Endothelial cell (in vitro differentiated cells): Measurements from ENCODE around the gene GPR173. TPM values are rescaled to one million over a fixed set of nuclear protein-coding genes. Genes with fewer than 3 reads are reported as not detected.

Experiments used
- DNase-seq: peaks from one replicate; pipeline ENCODE4 v3.0.0; 2021; ENCODE audit warnings: low spot score
- H3K27ac Mint-ChIP-seq: one replicate; pipeline ENCODE4 v1.8.0; 2021; ENCODE audit warnings: mixed read lengths, inconsistent platforms; ENCODE audit not compliant: unreplicated experiment
- H3K27me3 Mint-ChIP-seq: one replicate; pipeline ENCODE4 v1.8.0; 2021; ENCODE audit warnings: mild to moderate bottlenecking, moderate library complexity, mixed read lengths, inconsistent platforms; ENCODE audit not compliant: unreplicated experiment
- H3K36me3 Mint-ChIP-seq: one replicate; pipeline ENCODE4 v1.8.0; 2021; ENCODE audit warnings: mild to moderate bottlenecking, low read depth, mixed read lengths, inconsistent platforms; ENCODE audit not compliant: unreplicated experiment
- H3K4me1 Mint-ChIP-seq: one replicate; pipeline ENCODE4 v1.8.0; 2021; ENCODE audit warnings: mild to moderate bottlenecking, mixed read lengths, inconsistent platforms; ENCODE audit not compliant: unreplicated experiment
- H3K4me3 Mint-ChIP-seq: one replicate; pipeline ENCODE4 v1.8.0; 2021; ENCODE audit warnings: mild to moderate bottlenecking, mixed read lengths, inconsistent platforms; ENCODE audit not compliant: unreplicated experiment
- H3K9me3 Mint-ChIP-seq: one replicate; pipeline ENCODE4 v1.8.0; 2021; ENCODE audit warnings: mixed read lengths, inconsistent platforms; ENCODE audit not compliant: unreplicated experiment
- total RNA-seq: library from RNA; stranded (reverse); fragmentation: NEBNext Ultra II Directional; extraction: Animal tissue kit (Norgen Biotek cat#: 25700); gene quantifications from one replicate; pipeline ENCODE4 v1.2.1, GENCODE V29; 2021; ENCODE audit not compliant: unreplicated experiment
- TF ChIP-seq, protein P1 (sequence below): fragments of 200-600 bp; sonication (generic); IDR thresholded peaks from one replicate; pipeline ENCODE4 v1.5.0; 2021; ENCODE audit warnings: antibody characterized with exemption; ENCODE audit not compliant: unreplicated experiment

Gene GPR173
- total RNA-seq, 1 donor from 2014 or later: 9.4 TPM

DNA sequence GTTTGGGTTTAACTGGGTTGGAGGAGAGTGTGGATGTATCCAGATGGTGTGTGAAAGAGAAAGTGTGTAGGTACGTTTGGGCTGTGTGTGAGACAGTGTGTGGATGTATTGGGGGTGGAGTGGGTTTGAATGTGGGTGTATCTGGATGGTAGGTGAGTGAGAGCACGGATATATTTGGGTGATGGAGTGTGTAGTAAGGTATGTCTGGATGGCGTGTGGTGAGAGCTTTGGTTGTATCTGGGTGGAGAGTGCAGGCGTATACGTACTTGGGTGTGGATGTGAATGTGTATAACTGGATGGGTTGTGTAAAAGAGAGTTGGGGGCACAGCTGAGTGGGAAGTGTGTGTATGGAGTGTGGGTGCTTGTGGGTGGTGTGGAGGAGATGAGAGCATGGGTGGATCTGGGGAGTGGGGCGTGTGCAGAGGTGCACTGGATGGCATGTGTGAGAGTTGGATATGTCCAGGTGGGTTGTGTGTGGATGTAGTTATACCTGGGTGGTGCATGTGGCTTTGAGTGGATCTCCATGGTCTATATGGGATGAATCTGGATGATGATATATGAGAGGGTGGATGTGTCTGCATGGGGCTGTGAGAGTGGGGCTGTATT is 6.8 kb downstream of the GPR173 start:
- no peaks in the 10 kb centered on the region for H3K36me3 Mint-ChIP-seq
- DNase-seq: no peak
- TF ChIP-seq, protein P1, sequence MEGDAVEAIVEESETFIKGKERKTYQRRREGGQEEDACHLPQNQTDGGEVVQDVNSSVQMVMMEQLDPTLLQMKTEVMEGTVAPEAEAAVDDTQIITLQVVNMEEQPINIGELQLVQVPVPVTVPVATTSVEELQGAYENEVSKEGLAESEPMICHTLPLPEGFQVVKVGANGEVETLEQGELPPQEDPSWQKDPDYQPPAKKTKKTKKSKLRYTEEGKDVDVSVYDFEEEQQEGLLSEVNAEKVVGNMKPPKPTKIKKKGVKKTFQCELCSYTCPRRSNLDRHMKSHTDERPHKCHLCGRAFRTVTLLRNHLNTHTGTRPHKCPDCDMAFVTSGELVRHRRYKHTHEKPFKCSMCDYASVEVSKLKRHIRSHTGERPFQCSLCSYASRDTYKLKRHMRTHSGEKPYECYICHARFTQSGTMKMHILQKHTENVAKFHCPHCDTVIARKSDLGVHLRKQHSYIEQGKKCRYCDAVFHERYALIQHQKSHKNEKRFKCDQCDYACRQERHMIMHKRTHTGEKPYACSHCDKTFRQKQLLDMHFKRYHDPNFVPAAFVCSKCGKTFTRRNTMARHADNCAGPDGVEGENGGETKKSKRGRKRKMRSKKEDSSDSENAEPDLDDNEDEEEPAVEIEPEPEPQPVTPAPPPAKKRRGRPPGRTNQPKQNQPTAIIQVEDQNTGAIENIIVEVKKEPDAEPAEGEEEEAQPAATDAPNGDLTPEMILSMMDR: no peak
- peaks cover 2% of the 10 kb centered on the region for H3K27me3 Mint-ChIP-seq
- no peak overlapping the region for H3K27ac Mint-ChIP-seq
- H3K9me3 Mint-ChIP-seq: no peaks in the 10 kb centered on the region
- no peaks in the 10 kb centered on the region for H3K4me1 Mint-ChIP-seq
- H3K4me3 Mint-ChIP-seq: no peak overlapping the region

DNA sequence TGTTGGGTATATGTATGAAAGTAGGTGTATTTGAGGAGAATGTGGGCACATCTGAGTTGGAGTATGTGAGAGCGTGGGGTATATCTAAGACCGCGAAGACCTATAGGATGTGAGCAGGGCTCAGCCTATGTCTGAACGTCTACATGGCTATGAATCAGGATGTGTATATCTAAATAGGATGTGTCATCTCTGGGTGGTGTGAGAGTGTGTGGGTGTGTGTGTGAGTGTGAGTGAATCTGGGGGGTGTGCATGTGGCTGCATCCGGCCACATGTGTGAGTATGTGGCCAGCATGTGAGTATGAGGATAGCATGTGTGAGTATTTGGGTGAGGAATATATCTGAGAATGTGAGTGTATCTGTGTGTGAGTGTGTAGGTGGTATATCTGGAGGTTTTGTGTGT is 7.7 kb downstream of the GPR173 start:
- no peaks in the 10 kb centered on the region for H3K27me3 Mint-ChIP-seq
- H3K27ac Mint-ChIP-seq: no peak overlapping the region
- TF ChIP-seq, protein P1: no peak
- no peaks in the 10 kb centered on the region for H3K9me3 Mint-ChIP-seq
- no peaks in the 10 kb centered on the region for H3K4me1 Mint-ChIP-seq
- H3K36me3 Mint-ChIP-seq: no peaks in the 10 kb centered on the region
- H3K4me3 Mint-ChIP-seq: no peak overlapping the region
- DNase-seq: no peak

DNA sequence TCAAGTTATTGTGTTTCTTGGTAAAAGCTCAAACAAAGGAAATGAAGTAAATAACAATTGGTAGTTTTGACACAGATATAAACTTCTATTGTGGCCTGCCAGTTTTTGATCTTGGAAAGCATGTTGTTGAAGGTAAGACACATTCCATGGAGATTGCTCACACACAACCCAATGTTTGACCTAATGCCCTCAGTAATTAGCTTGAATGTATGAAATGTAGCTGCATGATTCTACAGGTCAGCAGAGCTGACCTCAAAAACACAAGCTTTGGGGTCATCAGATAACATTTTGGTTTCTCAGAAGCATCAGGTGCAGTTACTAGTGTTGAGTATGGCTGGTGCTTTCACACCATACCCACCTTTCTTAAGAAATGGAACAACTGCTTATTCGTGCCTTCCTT is 16.5 kb downstream of the GPR173 start:
- H3K4me3 Mint-ChIP-seq: no peak overlapping the region
- no peaks in the 10 kb centered on the region for H3K9me3 Mint-ChIP-seq
- no peaks in the 10 kb centered on the region for H3K4me1 Mint-ChIP-seq
- no peaks in the 10 kb centered on the region for H3K27me3 Mint-ChIP-seq
- H3K36me3 Mint-ChIP-seq: no peaks in the 10 kb centered on the region
- no peak overlapping the region for H3K27ac Mint-ChIP-seq
- no peak for DNase-seq
- TF ChIP-seq, protein P1: no peak

DNA sequence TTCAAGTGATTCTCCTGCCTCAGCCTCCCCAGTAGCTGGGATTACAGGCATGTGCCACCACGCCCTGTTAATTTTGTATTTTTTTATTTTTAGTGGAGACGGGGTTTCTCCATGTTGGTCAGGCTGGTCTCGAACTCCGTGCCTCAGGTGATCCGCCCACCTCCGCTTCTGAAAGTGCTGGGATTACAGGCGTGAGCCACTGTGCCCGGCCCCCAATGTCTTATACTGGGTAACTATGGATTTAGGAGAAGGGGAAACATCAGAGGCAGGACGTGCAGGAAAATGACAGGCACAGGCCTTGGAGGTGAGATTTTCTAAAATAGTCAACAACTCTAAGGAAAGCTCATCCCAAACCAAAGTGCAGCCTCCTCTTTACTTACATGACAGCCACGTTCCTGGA is 22.5 kb downstream of the GPR173 start:
- H3K9me3 Mint-ChIP-seq: no peaks in the 10 kb centered on the region
- H3K4me1 Mint-ChIP-seq: peaks cover 10% of the 10 kb centered on the region
- peaks cover 4% of the 10 kb centered on the region for H3K27me3 Mint-ChIP-seq
- DNase-seq: no peak
- TF ChIP-seq, protein P1: no peak
- no peak overlapping the region for H3K27ac Mint-ChIP-seq
- H3K4me3 Mint-ChIP-seq: no peak overlapping the region
- H3K36me3 Mint-ChIP-seq: no peaks in the 10 kb centered on the region

DNA sequence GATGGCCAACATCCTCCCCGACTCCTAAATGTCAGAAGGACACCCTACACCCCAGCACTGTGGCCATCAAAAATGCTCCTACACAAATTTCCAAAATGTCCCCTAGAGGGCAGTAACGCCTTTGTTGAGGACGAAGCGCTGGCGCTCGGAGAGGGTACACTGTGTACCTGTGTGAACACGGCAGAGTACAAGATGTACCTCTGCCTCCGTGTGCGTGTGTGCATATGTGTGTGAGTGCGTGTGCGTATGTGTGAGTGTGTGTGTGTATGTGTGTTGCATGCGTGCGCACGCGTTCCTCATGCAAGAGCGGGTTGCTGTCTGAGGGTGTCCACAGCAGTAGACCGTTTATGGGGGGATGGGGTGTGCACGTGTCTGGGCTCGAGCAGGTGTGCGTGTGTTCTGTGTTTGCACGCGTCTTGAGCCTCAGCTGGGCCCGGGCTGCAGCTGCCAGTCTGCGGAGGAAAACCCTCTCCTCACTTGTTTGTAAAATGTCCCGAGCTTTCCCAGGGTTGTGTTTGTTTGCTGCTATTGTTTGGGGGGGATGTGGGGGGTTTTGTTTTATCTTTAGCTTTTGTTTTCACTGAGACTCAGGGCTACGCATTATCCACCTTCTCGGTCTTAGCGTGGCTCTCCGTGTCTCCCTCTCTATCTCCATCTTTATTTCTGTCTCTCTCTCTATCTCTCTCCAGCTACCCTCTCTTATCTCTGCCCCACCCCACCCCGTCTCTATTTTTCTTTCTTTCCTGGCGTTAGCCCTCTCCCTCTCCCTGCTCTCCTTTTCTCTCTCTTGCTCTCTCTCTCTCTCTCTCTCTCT is 23.2 kb downstream of the GPR173 start:
- Mint-ChIP-seq H3K36me3 (no peaks in the 10 kb centered on the region), H3K4me3 (peak overlapping the region; percentile 73), H3K27me3 (peaks cover 7% of the 10 kb centered on the region), H3K27ac (no peak overlapping the region), H3K4me1 (peaks cover 10% of the 10 kb centered on the region), H3K9me3 (no peaks in the 10 kb centered on the region)
- DNase-seq: peak; percentile 46
- TF ChIP-seq, protein P1: peak; percentile 29
